ENCODE data around the gene ADSL. TPM values are rescaled to one million over a fixed set of nuclear protein-coding genes. Genes with fewer than 3 reads are reported as not detected.
A peak's percentile ranks its signal among the peaks of the same experiment; 100 is the strongest.

ADSL gene
- total RNA-seq, 1 experiment from 2014 or later = 165 TPM

GRCh38 chr22:40433416-40434090 is 87.3 kb downstream of the ADSL start:
- Histone ChIP-seq H3K36me3 (ENCODE audit: insufficient read depth, low read length) (peaks cover 55% of the 10 kb centered on the region), H3K4me2 (ENCODE audit: low read depth, low read length, poor library complexity, severe bottlenecking) (peak overlapping the region; percentile 56)

GRCh38 chr22:40434106-40434505 is 87.8 kb downstream of the ADSL start:
- Histone ChIP-seq H3K4me3 (ENCODE audit: low read length) (0 out of 2 replicates have a peak overlapping the region, but pooled peaks have one; percentile 3), H3K36me3 (ENCODE audit: insufficient read depth, low read length) (peaks cover 52% of the 10 kb centered on the region), H3K9ac (ENCODE audit: low read length) (peak overlapping the region; percentile 43), H3K4me2 (ENCODE audit: low read depth, low read length, poor library complexity, severe bottlenecking) (peak overlapping the region; percentile 56), H3K27ac (ENCODE audit: low read length) (peak overlapping the region; percentile 99), H3K4me1 (ENCODE audit: low read length) (peaks cover 80% of the 10 kb centered on the region), H4K20me1 (ENCODE audit: insufficient read depth, low read depth, low read length) (no peaks in the 10 kb centered on the region), H3K79me2 (ENCODE audit: low read length) (peaks cover 60% of the 10 kb centered on the region), H3K27me3 (ENCODE audit: low read length) (no peaks in the 10 kb centered on the region), H3K9me3 (ENCODE audit: low read length) (no peaks in the 10 kb centered on the region), H3K9me2 (replicated peaks; ENCODE audit: insufficient read depth, low read length) (no peaks in the 10 kb centered on the region), H2AFZ (ENCODE audit: low read length) (no peak overlapping the region)
- DNase-seq = no peak

More at GRCh38 chr22:40433416-40434090, 87.3 kb downstream of the ADSL start:
- Histone ChIP-seq H3K79me2 (ENCODE audit: low read length) (peaks cover 59% of the 10 kb centered on the region), H2AFZ (ENCODE audit: low read length) (no peak overlapping the region), H3K4me1 (ENCODE audit: low read length) (peaks cover 75% of the 10 kb centered on the region), H3K9me2 (replicated peaks; ENCODE audit: insufficient read depth, low read length) (no peaks in the 10 kb centered on the region), H3K27ac (ENCODE audit: low read length) (peak overlapping the region; percentile 99), H4K20me1 (ENCODE audit: insufficient read depth, low read depth, low read length) (no peaks in the 10 kb centered on the region), H3K4me3 (ENCODE audit: low read length) (peak overlapping the region; percentile 3; the same call in 1 of the 2 replicates), H3K27me3 (ENCODE audit: low read length) (no peaks in the 10 kb centered on the region), H3K9me3 (ENCODE audit: low read length) (no peaks in the 10 kb centered on the region), H3K9ac (ENCODE audit: low read length) (peak overlapping the region; percentile 43; the same call in 1 of the 2 replicates)
- DNase-seq = peak; percentile 66

- Histone ChIP-seq H3K27ac (ENCODE audit: low read length) (peak overlapping the region; percentile 99), H3K9me2 (replicated peaks; ENCODE audit: insufficient read depth, low read length) (no peaks in the 10 kb centered on the region), H3K9ac (ENCODE audit: low read length) (peak overlapping the region; percentile 30), H3K27me3 (ENCODE audit: low read length) (no peaks in the 10 kb centered on the region), H4K20me1 (ENCODE audit: insufficient read depth, low read depth, low read length) (no peaks in the 10 kb centered on the region), H3K79me2 (ENCODE audit: low read length) (peaks cover 61% of the 10 kb centered on the region), H3K4me2 (ENCODE audit: low read depth, low read length, poor library complexity, severe bottlenecking) (peak overlapping the region; percentile 93), H2AFZ (ENCODE audit: low read length) (no peak overlapping the region), H3K36me3 (ENCODE audit: insufficient read depth, low read length) (peaks cover 45% of the 10 kb centered on the region), H3K4me1 (ENCODE audit: low read length) (peaks cover 81% of the 10 kb centered on the region), H3K4me3 (ENCODE audit: low read length) (peak overlapping the region; percentile 26; the same call in 1 of the 2 replicates), H3K9me3 (ENCODE audit: low read length) (no peaks in the 10 kb centered on the region)
- DNase-seq = no peak
Observed at GRCh38 chr22:40434745-40435144, 88.4 kb downstream of the ADSL start.

GRCh38 chr22:40436505-40437431 is 90.5 kb downstream of the ADSL start:
- Histone ChIP-seq H3K27me3 (ENCODE audit: low read length) (no peaks in the 10 kb centered on the region), H2AFZ (ENCODE audit: low read length) (no peak overlapping the region), H3K79me2 (ENCODE audit: low read length) (peaks cover 68% of the 10 kb centered on the region), H3K9me2 (replicated peaks; ENCODE audit: insufficient read depth, low read length) (no peaks in the 10 kb centered on the region), H3K27ac (ENCODE audit: low read length) (peak overlapping the region; percentile 99), H3K9ac (ENCODE audit: low read length) (peak overlapping the region; percentile 67), H3K4me3 (ENCODE audit: low read length) (peak overlapping the region; percentile 64), H3K36me3 (ENCODE audit: insufficient read depth, low read length) (peaks cover 35% of the 10 kb centered on the region), H3K9me3 (ENCODE audit: low read length) (no peaks in the 10 kb centered on the region), H3K4me2 (ENCODE audit: low read depth, low read length, poor library complexity, severe bottlenecking) (peak overlapping the region; percentile 93), H4K20me1 (ENCODE audit: insufficient read depth, low read depth, low read length) (no peaks in the 10 kb centered on the region), H3K4me1 (ENCODE audit: low read length) (peaks cover 94% of the 10 kb centered on the region)
- DNase-seq = peak; percentile 93

Other genes starting within 250 kb of the ADSL start
- gene TNRC6B, start 168.6 kb upstream of the ADSL start, total RNA-seq (2014; rRNA removed; shearing (Covaris generic); ENCODE audit: low replicate concordance) = 32.0 and 41.1 TPM in 2 replicates
- 108 and 251 TPM in 2 replicates for gene SGSM3, start 24.1 kb downstream of the ADSL start, total RNA-seq (2014; rRNA removed; shearing (Covaris generic); ENCODE audit: low replicate concordance)

Measured in Karpas-422 (cell line).